ENCODE results near the gene GABPA.
A peak's percentile ranks its signal among the peaks of the same experiment; 100 is the strongest.
"Not testable (repeated sequence)": the region's sequence is repeated elsewhere in the genome, so short reads cannot be mapped to it uniquely, and the experiment has no call there.

The GABPA gene

GRCh38 chr21:25737421-25737820 lies 2.6 kb downstream of the GABPA start:
- no peak for DNase-seq (ENCODE audit: low read depth)

- DNase-seq (ENCODE audit: low read depth): no peak
These were observed 8.1 kb downstream of the GABPA start for GRCh38 chr21:25742900-25743299.

- DNase-seq (ENCODE audit: low read depth): no peak
These were observed 10.1 kb downstream of the GABPA start for GRCh38 chr21:25744854-25745253.

GRCh38 chr21:25750085-25750484 lies 15.3 kb downstream of the GABPA start:
- no peak for DNase-seq (ENCODE audit: low read depth)

GRCh38 chr21:25752416-25752815 lies 17.6 kb downstream of the GABPA start:
- DNase-seq (ENCODE audit: low read depth): peak; percentile 77

- no peak for DNase-seq (ENCODE audit: low read depth)
These were observed 21.6 kb downstream of the GABPA start for GRCh38 chr21:25756190-25756932.

- no peak for DNase-seq (ENCODE audit: low read depth)
These were observed 22.8 kb downstream of the GABPA start for GRCh38 chr21:25757531-25757930.

GRCh38 chr21:25759573-25759972 lies 24.8 kb downstream of the GABPA start:
- DNase-seq (ENCODE audit: low read depth): no peak

GRCh38 chr21:25760061-25760460 lies 25.3 kb downstream of the GABPA start:
- DNase-seq (ENCODE audit: low read depth): no peak

- no peak for DNase-seq (ENCODE audit: low read depth)
These were observed 25.9 kb downstream of the GABPA start for GRCh38 chr21:25760677-25761076.

- DNase-seq (ENCODE audit: low read depth): no peak
These were observed 29.3 kb downstream of the GABPA start for GRCh38 chr21:25764065-25764464.

- no peak for DNase-seq (ENCODE audit: low read depth)
These were observed 33.1 kb downstream of the GABPA start for GRCh38 chr21:25767921-25768320.

GRCh38 chr21:25772686-25773085 lies 37.9 kb downstream of the GABPA start:
- peak; percentile 3 for DNase-seq (ENCODE audit: low read depth)

GRCh38 chr21:25776440-25776839 lies 41.7 kb downstream of the GABPA start:
- no peak for DNase-seq (ENCODE audit: low read depth)

- DNase-seq (ENCODE audit: low read depth): not testable (repeated sequence)
These were observed 43.5 kb downstream of the GABPA start for GRCh38 chr21:25778126-25778875.

GRCh38 chr21:25788677-25789076 lies 53.9 kb downstream of the GABPA start:
- no peak for DNase-seq (ENCODE audit: low read depth)

- DNase-seq (ENCODE audit: low read depth): peak; percentile 49
These were observed 55.5 kb downstream of the GABPA start for GRCh38 chr21:25790122-25790877.

- no peak for DNase-seq (ENCODE audit: low read depth)
These were observed 56.1 kb downstream of the GABPA start for GRCh38 chr21:25790878-25791204.

- no peak for DNase-seq (ENCODE audit: low read depth)
These were observed 56.5 kb downstream of the GABPA start for GRCh38 chr21:25791319-25791718.

GRCh38 chr21:25801217-25802014 lies 66.6 kb downstream of the GABPA start:
- DNase-seq (ENCODE audit: low read depth): peak; percentile 82

- no peak for DNase-seq (ENCODE audit: low read depth)
These were observed 71.3 kb downstream of the GABPA start for GRCh38 chr21:25806060-25806459.

- no peak for DNase-seq (ENCODE audit: low read depth)
These were observed 72.4 kb downstream of the GABPA start for GRCh38 chr21:25807191-25807590.
